DMS114 treated with DMSO at 0.1 percent for 48 hours (cell line): ENCODE measurements around the gene HDLBP.
"Not testable (repeated sequence)": the region's sequence is repeated elsewhere in the genome, so short reads cannot be mapped to it uniquely, and the experiment has no call there.

Source experiments
- DNase-seq: peaks from one replicate; lab custom pipeline; 2025; ENCODE audit not compliant: unreplicated experiment; lab: John Stamatoyannopoulos, UW

Gene HDLBP

DNA sequence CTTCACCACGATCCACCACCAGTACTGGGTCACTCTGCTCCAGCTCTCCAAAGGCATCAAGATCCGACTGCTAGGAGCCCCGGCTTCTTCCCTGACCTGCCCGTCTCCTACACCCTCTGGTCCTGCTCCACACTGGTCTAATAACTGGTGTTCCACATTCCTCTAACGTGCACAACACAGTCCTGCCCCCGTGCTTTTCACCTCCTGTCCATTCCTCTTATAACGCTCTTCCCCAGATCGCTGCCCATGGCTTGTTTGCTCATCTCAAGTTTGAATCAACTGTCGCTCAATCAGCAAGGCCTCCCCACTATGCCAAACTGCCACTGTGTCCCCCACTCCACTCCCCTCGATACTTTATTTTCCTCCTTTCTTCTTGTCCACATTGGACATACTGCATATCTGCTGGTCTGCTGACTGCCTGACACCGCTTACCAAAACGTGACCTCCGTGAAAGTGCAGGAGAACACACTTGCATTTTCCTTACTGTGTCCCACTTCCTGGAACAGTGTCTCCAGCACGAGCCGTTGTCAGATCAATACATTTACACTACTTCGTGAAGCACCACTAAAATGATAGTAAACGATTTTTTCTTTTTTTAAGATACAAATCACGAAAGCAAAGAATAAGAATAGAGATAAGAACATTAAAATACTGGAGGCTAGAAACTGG lies 6.5 kb downstream of the HDLBP start:
- DNase-seq: no peak

DNA sequence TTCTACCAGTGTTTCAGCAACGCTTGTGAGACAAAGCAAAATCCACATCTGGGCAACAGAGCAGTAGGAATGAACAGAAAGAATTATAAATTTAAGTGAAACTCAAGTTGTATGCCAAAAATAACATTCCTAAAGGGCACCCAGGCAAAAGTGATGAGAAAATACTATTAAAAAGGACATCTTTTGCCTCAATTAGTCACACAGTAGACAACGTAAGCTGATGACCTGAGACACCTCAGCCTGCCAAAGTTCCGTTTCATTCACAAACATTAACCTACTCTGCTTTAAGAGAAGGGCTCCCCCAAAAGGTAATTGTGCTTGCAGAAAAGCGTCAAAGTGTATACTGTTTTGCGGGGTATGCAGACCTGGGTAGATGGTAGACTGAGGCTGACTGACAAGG lies 7.2 kb downstream of the HDLBP start:
- no peak for DNase-seq

DNA sequence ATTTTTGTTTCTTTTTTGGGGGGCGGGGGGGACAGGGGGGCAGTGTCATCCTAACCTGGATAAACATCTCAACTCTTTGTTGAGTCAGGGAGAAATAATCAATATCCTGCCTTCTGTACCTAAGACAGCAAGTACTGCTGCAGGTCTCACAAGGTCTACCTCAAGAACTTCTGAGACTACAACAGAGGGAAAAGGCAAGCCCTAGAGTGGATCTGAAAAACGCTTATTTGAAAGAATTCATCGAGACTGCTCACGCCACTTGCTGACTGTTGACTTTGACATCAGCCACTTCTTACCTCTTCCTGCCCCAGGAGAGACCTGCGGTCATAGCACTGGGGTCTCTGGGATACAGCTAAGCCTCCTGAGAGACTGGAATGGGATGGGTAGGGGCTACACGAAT lies 8.4 kb downstream of the HDLBP start:
- DNase-seq: no peak

DNA sequence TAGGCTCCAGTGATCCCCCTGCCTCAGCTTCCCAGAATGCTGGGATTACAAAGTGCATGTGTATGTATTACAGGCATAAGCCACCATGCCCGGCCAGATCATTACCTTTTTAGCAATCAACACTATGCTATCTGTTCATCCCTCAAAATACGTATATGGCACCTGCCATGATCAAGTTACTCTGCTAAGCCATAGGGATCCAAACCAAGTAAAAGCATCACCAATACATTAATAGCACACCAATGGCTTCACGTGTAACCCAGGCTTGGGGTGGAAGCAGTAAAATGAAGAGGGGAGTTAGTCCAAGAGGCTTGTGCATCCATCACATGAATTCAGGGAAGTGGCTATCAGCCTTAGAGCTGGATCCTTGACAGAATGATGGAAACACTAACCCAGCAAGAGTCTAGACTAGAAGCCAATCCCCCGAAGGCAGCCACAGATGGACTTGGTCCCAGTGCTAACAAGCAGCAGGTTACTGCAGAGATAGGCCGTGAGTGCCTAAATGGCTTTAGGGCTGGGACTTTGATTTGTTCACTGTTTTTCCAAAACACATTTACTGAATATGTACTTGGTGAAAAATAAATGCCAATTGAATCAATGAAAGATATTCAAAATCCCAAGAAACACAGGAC lies 11.3 kb downstream of the HDLBP start:
- no peak for DNase-seq

DNA sequence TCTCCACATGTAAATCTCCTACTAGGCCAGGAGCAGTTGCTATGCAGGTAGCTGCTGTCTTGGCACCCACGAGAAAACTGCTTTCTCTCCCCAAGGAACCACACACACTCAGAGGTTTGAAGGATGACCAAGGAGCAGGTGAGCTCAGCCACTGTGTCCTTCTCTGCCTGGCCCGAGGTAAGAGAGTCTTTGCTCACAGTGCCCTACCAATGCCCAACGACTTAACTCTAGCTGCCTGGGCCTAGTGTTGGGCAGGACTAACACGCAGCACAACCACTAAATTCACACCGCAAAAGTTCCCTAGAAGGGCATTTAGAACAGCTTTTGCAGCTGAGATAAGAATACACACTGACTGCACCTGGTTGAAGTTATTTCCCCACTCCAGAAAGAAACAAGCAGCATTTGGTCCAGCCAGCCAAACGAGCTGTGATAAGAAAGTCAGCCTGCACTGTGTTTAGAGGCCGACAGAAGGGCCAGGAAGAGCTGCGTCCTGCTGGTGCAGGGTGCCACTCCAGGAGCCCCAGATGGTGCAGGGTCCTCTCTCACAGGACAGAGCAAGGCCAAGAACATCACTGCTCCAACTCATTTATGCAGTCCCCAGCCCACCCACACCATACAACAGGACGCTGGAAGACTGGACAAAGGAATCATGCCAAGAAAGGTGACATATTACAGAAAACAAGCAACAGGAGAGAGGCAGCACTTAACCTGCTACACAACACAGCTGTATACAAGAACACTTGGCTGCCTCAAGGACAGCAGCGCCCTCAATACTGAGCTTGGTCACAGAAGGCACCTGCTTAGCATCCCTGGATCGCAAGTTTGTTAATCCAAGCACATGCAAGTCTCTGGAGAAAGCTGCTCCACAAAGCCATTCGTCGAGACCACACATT lies 12.5 kb downstream of the HDLBP start:
- DNase-seq: no peak

DNA sequence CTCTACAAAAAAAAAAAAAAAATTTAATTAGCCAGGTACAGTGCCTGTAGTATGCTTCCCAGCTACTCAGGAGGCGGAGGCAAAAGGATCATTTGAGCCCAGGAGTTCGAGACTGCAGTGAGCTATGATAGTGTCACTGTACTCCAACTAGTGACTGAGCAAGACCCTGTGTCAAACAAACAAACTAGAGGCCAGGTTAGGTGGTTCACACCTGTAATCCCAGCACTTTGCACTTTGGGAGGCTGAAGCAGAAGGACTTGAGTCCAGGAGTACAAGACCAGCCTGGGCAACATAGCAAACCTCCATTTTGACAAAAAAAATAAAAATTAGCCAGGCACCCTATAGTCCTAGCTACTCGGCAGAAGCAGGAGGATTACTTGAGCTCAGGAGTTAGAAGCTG lies 13.4 kb downstream of the HDLBP start:
- DNase-seq: no peak

DNA sequence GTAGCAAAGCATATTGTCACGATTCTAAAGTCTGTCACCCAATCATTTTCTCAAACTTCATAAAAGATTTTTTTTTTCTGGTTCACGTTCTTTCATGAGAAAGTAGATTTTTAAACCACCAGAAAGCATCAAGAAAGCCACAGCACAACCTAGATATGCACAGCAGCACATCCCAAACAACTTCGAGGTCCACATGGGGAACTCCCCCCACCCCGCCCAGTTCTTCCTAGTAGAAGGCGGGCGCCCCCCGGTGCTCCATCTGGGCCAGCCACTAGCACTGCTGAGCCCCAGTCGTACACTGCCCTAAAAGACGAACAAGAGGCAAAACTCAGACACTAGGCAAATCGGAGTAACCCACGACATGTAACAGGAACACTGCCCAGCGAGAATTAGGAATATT lies 15.5 kb downstream of the HDLBP start:
- no peak for DNase-seq

DNA sequence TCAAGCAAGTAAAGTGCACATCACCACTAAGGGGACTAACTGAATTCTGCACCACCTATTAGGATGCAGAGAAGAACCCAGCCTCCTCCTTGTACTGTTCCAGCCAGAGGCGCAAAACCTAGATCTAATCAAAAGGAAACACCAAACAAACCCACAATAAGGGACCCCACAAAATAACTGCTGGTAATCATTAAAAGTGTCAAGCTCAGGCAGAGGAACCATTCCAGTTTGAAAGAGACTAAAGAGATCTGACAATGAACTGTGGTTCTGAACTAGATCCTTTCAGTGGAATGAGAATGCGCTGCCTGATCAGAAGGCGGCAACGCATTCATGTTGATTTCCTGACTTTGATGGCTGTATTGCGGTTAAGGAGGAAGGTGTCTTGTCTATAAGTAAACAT lies 16.8 kb downstream of the HDLBP start:
- no peak for DNase-seq

DNA sequence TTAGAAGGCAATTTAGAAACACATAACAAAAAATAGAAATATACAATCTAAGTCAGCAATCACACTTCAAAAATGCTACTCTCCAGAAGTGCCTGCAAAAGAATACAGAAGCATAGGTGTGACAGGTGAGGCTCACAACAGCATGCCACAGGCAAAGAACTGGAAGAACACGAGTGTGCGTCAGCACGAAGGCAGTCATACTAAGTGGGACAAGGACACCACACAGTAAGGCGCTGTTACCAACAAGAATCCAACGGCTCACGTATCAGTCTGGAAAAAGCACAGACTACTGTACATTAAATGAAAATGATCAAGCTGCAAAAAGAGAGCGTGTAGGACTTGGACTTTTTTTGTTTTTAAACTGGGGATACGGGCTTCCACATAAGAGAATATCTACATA lies 18.7 kb downstream of the HDLBP start:
- no peak for DNase-seq

DNA sequence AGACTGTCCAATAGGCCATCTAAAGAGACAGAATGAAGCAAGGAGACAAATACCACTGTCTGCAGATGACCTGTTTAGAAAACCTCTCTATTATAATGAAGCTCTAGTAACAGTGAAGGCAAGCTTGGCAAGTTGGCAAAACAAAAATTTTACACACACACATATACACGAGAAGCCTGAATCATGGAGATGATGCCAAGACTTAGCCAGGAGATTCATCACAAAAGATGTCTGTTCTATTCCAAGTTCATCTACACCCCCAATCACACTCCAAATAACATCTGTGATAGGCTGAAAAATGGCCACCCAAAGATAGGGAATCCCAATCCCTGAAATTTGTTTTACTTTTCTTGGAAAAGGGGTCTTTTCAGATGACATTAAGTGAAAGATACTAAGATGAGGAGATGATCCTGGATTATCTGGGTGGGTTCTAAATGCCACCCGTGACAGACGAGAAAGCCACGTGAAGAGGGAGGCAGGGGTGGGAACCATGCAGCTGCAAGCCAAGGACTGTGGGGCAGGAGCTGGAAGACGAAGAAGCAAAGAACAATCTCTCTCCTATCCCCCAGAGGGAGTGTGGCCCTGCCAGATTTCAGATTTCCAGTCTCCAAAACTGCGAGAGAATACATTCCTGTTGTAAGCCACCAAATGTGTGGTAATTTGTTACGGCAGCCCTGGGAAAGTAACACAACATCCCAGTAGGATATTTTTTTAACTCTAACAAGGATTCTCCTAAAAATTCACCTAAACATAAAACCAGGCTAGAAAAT lies 20.0 kb downstream of the HDLBP start:
- DNase-seq: no peak

DNA sequence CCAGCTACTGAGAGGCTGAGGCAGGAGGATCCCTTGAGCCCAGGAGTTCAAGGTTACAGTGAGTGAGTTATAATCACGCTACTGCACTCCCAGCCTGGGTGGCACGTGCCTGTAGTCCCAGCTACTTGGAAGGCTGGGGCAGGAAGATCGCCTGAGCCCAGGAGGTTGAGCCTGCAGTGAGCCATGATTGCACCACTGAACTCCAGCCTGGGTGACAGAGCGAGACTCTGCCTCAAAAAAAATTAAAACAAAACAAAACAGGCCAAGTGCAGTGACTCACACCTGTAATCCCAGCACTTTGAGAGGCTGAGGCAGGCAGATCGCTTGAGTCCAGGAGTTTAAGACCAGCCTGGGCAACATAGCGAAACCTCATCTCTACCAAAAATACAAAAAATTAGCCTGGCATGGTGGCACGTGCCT lies 22.1 kb downstream of the HDLBP start:
- not testable (repeated sequence) for DNase-seq

DNA sequence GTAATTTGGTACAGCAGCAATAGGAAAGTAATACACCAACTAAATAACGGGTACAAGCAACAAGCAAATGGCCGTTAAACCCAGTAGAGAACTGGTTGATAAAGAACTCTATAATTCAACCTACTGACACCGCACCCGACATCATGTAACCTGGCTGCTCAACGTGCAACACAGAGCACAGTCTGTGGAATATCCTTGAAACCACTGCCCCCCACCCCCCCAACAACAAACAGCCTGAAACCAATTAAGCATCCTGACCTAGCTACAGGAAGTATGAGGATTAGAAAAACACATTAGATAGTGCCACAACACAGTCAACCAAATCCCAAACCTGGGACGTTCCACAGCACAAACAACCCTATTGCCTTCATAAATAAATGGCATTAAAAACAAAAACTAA lies 23.5 kb downstream of the HDLBP start:
- DNase-seq: no peak

DNA sequence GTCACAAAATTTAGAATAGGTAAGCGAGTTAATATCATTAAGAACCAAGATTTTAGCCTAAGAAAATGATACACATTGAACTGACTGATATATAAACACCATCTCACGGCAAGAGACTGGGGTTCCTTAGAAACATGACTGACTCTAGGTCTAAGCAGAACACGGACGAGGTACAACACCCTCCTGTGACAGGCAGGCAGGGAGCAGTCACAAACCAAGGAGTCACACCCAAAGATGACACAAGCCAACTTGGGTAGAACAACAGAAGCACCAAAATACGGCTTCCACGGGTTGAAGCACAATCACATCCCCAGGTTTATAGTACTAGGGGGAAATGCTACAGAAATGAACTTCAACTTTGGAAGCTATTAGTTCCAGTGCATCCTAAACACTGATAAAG lies 24.3 kb downstream of the HDLBP start:
- no peak for DNase-seq

DNA sequence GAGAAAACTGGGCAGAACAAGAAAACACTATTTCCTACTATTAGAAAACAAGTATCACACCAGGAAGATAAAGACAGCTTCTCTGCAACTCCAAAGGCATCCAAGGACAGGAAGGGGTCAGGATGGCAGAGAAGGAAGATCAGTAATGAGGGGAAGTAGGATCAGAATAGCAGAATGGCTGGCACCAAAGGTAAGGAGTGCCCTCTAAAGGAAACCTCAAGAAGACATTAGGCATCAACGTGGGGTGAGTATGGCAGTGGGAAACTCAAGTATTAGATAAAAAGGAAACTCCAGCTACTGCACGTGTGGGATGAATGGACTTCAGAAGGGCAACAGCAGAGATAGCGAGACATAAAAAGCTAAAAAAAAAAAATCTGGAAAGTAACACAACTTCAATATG lies 25.9 kb downstream of the HDLBP start:
- DNase-seq: no peak

DNA sequence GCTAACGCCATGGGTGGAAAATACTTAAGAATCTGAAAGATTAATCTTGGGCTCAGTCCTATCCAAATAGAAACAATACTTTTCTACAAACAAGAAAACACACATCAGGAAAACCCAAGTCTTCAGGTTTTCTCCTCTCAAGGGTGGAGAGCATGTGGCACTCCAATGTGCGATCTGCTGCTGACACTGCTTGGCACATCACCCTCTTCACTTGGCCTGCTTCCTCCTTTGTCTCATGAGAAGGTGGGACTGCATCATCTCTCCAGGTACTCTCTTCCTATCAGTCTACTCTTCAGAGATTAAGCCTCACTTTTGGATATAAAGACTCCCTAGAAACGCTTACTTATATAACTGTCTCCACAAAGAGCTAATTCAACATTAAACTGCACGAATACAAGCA lies 26.4 kb downstream of the HDLBP start:
- no peak for DNase-seq

DNA sequence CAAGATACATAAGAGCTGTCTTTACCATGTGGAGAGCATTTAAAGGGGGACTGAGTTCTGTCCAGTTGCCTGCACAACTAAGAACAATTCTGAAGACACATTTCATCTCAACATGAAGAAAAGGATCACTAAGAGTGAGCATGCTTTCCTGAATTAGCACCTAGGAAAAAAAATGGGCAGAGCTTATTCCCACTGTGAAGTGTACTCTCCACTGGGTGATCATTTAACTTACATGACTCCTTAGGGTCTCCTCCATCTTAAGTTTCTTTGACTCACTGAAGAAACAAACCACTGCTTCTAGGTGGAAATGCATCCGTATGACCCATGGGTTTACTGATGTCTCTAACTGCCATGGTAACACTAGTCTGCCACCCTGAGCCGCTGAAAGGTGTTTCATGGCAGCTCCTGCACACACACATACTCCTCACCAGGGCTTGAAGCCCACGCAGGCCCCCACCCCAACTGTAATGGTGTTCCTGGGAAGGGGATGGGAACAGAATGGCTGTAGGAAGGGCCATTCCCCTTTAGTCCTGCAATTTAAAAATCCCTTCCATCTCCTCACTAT lies 27.1 kb downstream of the HDLBP start:
- DNase-seq: no peak

DNA sequence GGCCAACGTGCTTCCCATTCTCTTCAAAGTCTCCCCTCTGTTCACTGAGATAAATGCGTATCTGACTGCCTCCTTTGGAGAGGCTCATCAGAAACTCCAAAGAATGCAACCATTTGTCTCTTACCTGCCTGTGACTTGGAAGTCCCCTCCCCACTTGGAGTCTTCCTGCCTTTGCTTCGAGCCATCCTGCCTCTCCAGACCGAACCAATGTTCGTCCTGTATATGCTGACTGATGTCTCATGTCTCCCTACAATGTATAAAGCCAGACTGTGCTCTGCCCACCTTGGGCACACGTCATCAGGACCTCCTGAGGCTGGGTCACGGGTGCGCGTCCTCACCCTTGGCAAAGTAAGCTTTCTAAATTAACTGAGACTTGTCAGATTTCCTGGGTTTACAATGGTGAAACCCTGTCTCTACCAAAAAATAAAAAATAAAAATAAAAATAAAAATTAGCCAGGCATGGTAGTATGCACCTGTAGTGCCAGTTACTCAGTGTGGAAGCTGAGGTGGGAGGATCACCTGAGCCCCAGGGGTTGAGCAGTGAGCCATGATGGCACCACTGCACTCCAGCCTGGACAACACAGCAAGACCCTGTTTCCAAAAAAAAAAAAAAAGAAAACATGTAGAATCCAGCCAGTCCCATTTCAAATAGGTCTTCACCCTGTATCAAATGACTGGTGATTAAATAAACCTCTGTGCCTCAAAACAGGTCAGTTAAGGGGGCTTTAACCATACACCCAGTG lies 29.0 kb downstream of the HDLBP start:
- no peak for DNase-seq

DNA sequence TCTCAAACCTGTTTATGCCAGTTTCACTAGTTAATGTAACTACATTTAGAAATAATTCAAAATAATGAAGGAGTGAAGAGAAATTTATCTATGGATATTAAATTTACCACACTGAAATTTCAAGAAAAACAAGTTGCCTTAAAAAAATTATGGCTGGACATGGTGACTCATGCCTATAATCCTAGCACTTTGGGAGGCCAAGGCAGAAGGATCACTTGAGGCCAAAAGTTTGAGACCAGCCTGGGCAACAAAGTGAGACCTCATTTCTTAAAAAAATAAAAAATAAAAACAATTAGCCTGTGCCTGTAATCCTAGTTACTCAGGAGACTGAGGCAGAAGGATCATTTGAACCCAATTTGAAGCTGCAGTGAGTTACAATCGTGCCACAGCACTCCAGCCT lies 29.9 kb downstream of the HDLBP start:
- DNase-seq: no peak

DNA sequence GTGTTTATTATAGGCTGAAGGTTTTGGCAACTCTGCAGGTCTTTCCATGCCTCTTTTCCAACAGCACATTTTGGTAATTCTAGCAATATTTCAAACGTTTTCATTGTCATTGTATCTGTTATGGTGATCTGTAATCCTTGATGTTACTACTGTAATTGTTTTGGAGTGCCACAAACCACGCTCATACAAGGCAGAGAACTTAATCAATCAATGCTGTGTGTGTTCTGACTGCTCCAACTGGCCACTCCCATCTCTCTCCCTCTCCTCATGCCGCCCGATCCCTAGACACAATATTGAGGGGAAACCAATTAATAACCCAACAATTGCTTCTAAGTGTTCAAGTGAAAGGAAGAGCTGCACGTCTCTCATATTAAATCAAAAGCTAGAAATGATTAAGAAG lies 32.9 kb downstream of the HDLBP start:
- no peak for DNase-seq

DNA sequence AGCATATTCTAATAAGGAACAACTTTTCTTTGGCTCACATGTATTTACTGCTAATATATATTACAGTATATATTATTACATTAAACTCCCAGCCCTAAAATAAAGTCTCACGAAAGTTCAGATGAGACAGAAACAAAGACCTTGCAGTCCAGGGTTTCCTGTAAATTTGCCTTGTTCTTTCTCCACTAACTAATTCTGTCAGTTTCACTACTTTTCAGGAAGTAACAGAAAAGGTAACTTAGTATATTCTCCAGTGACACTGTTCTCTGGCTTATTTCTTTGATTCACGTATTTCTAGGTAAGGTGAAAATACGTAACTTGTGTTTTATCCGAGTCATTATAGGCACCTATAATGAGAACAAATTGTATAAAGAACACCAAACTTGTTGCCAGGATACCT lies 35.2 kb downstream of the HDLBP start:
- no peak for DNase-seq
